ENCODE data around the gene SSU72. TPM values are rescaled to one million over a fixed set of nuclear protein-coding genes. Genes with fewer than 3 reads are reported as not detected.
"Not testable (repeated sequence)": the region's sequence is repeated elsewhere in the genome, so short reads cannot be mapped to it uniquely, and the experiment has no call there.

SSU72 gene
- polyA plus RNA-seq, 1 experiment = 113 TPM

- H3K27ac ChIP-seq (ENCODE audit: low read depth, low read length) = peak overlapping the region; percentile 21
- CTCF ChIA-PET = interaction anchor here (1.1 to 1.2 kb wide), 4 partner anchors 11 to 103 kb away, joined by 3 to 4 read pairs (median 3); no protein-coding TSS in a partner anchor
- not testable (repeated sequence) for H3K27me3 ChIP-seq (ENCODE audit: control insufficient read depth, insufficient read depth, low read length); H3K4me3 ChIP-seq (ENCODE audit: low read depth, low read length); DNase-seq (ENCODE audit: low read depth, low spot score); H3K9me3 ChIP-seq (ENCODE audit: control insufficient read depth, insufficient read depth, low read length)
- POLR2A ChIA-PET = interaction anchor here (1.0 kb wide), 1 partner anchor 106 kb away, joined by 3 read pairs; the partner anchor contains the start of gene CCNL2
- TF ChIP-seq CTCF (IDR thresholded peaks at IDR 0.05; ENCODE audit: low read depth, low read length) = peak; percentile 17
Observed at GRCh38 chr1:1505366-1505798, 69.3 kb downstream of the SSU72 start.

- ChIA-PET POLR2A (interaction anchor here (0.7 to 1.2 kb wide), 4 partner anchors 10 to 110 kb away, joined by 3 read pairs; partner anchors contain the start of genes CCNL2 and MIB2), CTCF (interaction anchor here (0.7 to 1.2 kb wide), 5 partner anchors 11 to 102 kb away, joined by 3 to 4 read pairs (median 3); no protein-coding TSS in a partner anchor)
- not testable (repeated sequence) for H3K27ac ChIP-seq (ENCODE audit: low read depth, low read length); H3K4me3 ChIP-seq (ENCODE audit: low read depth, low read length); H3K27me3 ChIP-seq (ENCODE audit: control insufficient read depth, insufficient read depth, low read length); H3K9me3 ChIP-seq (ENCODE audit: control insufficient read depth, insufficient read depth, low read length); DNase-seq (ENCODE audit: low read depth, low spot score)
- peak; percentile 59 for TF ChIP-seq CTCF (IDR thresholded peaks at IDR 0.05; ENCODE audit: low read depth, low read length)
Observed at GRCh38 chr1:1504777-1505365, 69.8 kb downstream of the SSU72 start.

- H3K27ac ChIP-seq (ENCODE audit: low read depth, low read length); CTCF ChIA-PET; H3K27me3 ChIP-seq (ENCODE audit: control insufficient read depth, insufficient read depth, low read length); H3K4me3 ChIP-seq (ENCODE audit: low read depth, low read length); DNase-seq (ENCODE audit: low read depth, low spot score): not testable (repeated sequence)
- peaks cover 25% of the 10 kb centered on the region for H3K9me3 ChIP-seq (ENCODE audit: control insufficient read depth, insufficient read depth, low read length)
- POLR2A ChIA-PET = interaction anchor here (1.1 kb wide), 1 partner anchor 9 kb away, joined by 3 read pairs; no protein-coding TSS in a partner anchor
Observed at GRCh38 chr1:1495461-1495975, 79.1 kb downstream of the SSU72 start.

GRCh38 chr1:1494311-1494710 lies 80.4 kb downstream of the SSU72 start:
- DNase-seq (ENCODE audit: low read depth, low spot score); H3K4me3 ChIP-seq (ENCODE audit: low read depth, low read length); H3K27me3 ChIP-seq (ENCODE audit: control insufficient read depth, insufficient read depth, low read length); H3K27ac ChIP-seq (ENCODE audit: low read depth, low read length): not testable (repeated sequence)
- CTCF ChIA-PET = interaction anchor here (1.0 kb wide), 1 partner anchor 10 kb away, joined by 3 read pairs; no protein-coding TSS in a partner anchor
- peaks cover 34% of the 10 kb centered on the region for H3K9me3 ChIP-seq (ENCODE audit: control insufficient read depth, insufficient read depth, low read length)
- POLR2A ChIA-PET = interaction anchor here (1.1 kb wide), 1 partner anchor 10 kb away, joined by 3 read pairs; no protein-coding TSS in a partner anchor

Other genes starting within 250 kb of the SSU72 start
- 0.10 and 0.11 TPM in 2 replicates for gene TAS1R3, start 243.6 kb downstream of the SSU72 start, polyA plus RNA-seq (2011; rRNA removed)
- gene DVL1, start 225.4 kb downstream of the SSU72 start, polyA plus RNA-seq (2011; rRNA removed) = 8.9 and 13.6 TPM in 2 replicates
- gene MXRA8, start 216.3 kb downstream of the SSU72 start, polyA plus RNA-seq (2011; rRNA removed) = 186 and 275 TPM in 2 replicates
- 54.3 and 71.2 TPM in 2 replicates for gene AURKAIP1, start 199.7 kb downstream of the SSU72 start, polyA plus RNA-seq (2011; rRNA removed)
- gene CCNL2, start 175.5 kb downstream of the SSU72 start, polyA plus RNA-seq (2011; rRNA removed) = 169 and 181 TPM in 2 replicates
- gene MRPL20, start 167.6 kb downstream of the SSU72 start, polyA plus RNA-seq (2011; rRNA removed) = 131 and 140 TPM in 2 replicates
- gene ANKRD65, start 153.6 kb downstream of the SSU72 start, polyA plus RNA-seq (2011; rRNA removed) = 0.16 and 0.24 TPM in 2 replicates
- gene VWA1, start 139.2 kb downstream of the SSU72 start, polyA plus RNA-seq (2011; rRNA removed) = 3.9 and 5.3 TPM in 2 replicates
- gene ATAD3C, start 125.2 kb downstream of the SSU72 start, polyA plus RNA-seq (2011; rRNA removed) = 0.04 TPM in 1 of 2 replicates, not detected in the other
- gene ATAD3B, start 103.1 kb downstream of the SSU72 start, polyA plus RNA-seq (2011; rRNA removed) = 7.7 and 10.2 TPM in 2 replicates
- 8.5 and 11.0 TPM in 2 replicates for gene ATAD3A, start 62.7 kb downstream of the SSU72 start, polyA plus RNA-seq (2011; rRNA removed)
- 5.1 and 7.2 TPM in 2 replicates for gene TMEM240, start 34.2 kb downstream of the SSU72 start, polyA plus RNA-seq (2011; rRNA removed)
- 1.4 and 2.3 TPM in 2 replicates for gene FNDC10, start 25.3 kb upstream of the SSU72 start, polyA plus RNA-seq (2011; rRNA removed)
- gene MIB2, start 40.6 kb upstream of the SSU72 start, polyA plus RNA-seq (2011; rRNA removed) = 9.4 and 14.0 TPM in 2 replicates
- gene MMP23B, start 57.3 kb upstream of the SSU72 start, polyA plus RNA-seq (2011; rRNA removed) = 4.9 and 7.1 TPM in 2 replicates
- 6.7 and 13.3 TPM in 2 replicates for gene CDK11B, start 84.1 kb upstream of the SSU72 start, polyA plus RNA-seq (2011; rRNA removed)
- 30.5 and 36.4 TPM in 2 replicates for gene SLC35E2B, start 117.9 kb upstream of the SSU72 start, polyA plus RNA-seq (2011; rRNA removed)
- 6.0 and 10.6 TPM in 2 replicates for gene CDK11A, start 149.5 kb upstream of the SSU72 start, polyA plus RNA-seq (2011; rRNA removed)
- gene NADK, start 203.6 kb upstream of the SSU72 start, polyA plus RNA-seq (2011; rRNA removed) = 37.8 and 39.8 TPM in 2 replicates

All from AG04450 (cell line).